IPS-NIHi7 (cell line): Measurements from ENCODE around the gene MYOT.
"Not testable (repeated sequence)": the region's sequence is repeated elsewhere in the genome, so short reads cannot be mapped to it uniquely, and the experiment has no call there.

Experiments used
- DNase-seq: peaks from one replicate; pipeline ENCODE4 v3.0.0; 2012; ENCODE audit warnings: mixed read lengths; ENCODE audit errors: extremely low spot score

The MYOT gene

GRCh38 chr5:137853165-137853564 is 14.5 kb upstream of the MYOT start:
- DNase-seq, result not testable (repeated sequence)

GRCh38 chr5:137856201-137856600 is 11.5 kb upstream of the MYOT start:
- DNase-seq, result no peak

DNA sequence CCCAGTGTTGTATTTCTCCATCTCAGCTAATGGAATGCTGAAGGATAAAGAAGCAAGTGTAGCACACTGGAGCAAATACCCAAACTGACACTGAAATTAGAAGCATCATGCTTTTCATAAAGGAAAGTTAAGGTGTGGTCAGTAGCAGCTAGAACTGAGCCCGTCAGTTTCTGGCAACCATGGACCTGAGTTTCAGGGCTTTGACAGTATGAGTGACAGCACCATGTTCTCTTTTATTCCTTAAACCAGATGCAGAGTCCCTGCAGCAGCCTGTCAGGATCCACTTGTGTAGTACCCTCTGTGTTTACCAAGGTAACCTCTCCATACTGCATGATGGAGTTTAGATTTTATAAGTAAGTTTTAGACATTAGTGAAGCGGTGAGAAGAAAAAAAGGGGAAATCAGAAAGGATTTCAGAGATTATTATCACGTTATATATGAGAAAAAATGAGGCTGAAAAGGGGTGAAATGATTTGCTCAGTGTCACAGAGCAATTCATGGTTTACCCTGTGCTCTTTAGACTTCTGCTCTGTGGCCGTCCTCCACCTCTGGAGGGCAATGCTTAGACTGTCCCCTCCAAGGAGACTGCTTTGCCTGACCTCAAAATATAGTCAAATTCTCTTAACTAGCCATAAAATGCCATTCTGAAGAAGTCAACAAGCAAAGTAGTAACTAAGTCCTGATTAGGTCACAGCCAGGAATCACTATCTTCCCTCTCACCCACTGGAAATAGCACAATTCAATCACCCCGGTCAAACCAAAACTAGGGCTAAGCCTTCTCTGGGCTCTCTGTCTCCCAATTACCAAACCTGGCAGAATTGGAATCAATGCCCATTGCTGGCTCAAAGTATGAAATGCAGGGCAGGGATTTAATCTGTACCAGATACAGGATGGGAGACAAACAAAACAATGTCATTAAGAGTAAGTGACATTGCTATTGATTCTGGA is 10.5 kb upstream of the MYOT start:
- no peak for DNase-seq

GRCh38 chr5:137858223-137858916 is 9.3 kb upstream of the MYOT start:
- DNase-seq, result no peak

DNA sequence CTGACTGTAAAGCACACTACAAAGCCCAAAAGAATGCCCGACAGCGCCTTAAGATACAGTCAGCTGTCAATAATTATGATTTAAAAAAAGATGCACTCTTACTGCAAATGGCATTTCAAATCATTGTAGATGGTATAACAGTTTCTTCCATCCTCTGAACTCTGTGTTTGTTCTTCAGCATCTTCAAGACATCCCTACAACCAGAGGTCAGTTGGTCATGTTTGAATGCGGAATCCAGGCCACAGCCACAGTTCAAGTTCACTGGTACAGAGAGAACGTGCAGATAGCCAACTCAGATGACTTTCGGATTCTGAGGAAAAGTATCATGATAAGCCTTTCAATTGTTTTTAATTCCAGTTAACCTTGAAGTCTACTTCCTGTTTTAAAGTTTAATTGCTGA is 8.7 kb upstream of the MYOT start:
- DNase-seq, result no peak

- no peak for DNase-seq
Measured at GRCh38 chr5:137862251-137862650, 5.4 kb upstream of the MYOT start.

DNA sequence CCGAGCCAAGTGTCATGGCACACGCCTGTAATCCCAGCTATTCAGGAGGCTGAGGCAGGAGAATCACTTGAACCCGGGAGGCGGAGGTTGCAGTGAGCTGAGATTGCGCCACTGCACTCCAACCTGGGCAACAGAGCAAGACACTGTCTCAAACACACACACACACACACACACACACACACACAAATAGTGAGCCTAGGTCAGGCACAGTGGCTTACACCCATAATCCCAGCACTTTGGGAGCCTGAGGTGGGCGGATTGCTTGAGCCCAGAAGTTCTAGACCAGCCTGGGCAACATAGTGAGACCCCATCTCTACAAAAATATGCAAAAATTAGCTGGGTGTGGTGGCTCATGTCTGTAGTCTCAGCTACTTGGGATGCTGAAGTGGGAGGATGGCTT is 4.0 kb upstream of the MYOT start:
- not testable (repeated sequence) for DNase-seq

GRCh38 chr5:137866541-137867388 is 895 bp upstream of the MYOT start:
- no peak for DNase-seq

DNA sequence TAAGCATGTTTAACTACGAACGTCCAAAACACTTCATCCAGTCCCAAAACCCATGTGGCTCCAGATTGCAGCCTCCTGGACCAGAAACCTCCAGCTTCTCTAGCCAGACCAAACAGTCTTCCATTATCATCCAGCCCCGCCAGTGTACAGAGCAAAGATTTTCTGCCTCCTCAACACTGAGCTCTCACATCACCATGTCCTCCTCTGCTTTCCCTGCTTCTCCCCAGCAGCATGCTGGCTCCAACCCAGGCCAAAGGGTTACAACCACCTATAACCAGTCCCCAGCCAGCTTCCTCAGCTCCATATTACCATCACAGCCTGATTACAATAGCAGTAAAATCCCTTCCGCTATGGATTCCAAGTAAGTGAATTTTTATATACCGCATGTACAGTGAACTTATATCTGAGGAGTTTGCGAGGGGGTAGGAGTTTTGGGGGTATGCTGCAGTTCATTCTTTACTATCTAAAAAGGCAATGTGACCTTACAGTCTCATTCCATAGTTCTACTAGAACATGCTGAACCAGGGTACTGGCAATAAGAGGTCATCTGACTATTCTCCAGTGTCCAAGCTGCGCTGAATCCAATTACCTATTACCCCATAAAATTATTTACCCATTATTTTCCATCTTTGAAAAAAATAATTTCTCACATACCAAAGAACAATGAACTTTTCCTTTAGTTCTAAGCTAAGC is 3.1 kb downstream of the MYOT start:
- no peak for DNase-seq

DNA sequence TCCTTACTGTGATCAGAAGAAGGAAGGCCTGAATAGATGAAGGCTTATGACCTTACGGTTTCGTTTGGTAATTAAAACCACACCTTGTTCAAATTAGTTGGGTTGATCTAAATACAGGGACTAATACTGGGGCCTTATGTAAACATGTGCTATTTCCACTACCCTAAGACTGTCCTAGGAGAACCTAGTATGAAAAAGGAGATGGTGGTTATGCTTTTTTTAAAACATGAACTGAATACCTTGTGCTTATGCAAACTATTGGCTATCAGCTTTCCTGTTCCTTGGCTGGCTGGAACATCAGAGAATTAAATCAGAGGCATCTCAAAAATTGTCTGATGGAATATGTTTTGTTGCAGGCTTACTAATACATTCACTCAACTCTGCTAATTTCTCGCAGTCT is 3.9 kb downstream of the MYOT start:
- DNase-seq, result no peak

DNA sequence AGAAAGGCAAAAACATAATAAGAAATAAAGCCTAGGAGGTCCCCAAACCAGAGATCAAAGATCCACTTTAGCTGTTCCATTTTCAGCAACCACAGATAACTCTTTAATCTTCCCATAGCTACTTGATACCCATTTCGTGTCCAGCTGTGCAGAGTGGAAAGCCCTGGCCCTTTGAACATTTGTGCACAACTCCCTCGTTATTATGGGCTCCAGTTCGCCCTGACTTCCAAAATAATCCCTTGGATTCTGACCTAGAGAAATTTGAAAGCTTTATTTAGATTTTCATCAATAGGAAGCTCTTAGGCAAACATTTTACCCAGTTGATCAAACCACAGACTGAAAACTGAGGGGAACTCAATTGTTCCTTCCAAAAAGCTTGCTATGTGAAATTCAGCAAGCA is 4.8 kb downstream of the MYOT start:
- DNase-seq, result no peak

DNA sequence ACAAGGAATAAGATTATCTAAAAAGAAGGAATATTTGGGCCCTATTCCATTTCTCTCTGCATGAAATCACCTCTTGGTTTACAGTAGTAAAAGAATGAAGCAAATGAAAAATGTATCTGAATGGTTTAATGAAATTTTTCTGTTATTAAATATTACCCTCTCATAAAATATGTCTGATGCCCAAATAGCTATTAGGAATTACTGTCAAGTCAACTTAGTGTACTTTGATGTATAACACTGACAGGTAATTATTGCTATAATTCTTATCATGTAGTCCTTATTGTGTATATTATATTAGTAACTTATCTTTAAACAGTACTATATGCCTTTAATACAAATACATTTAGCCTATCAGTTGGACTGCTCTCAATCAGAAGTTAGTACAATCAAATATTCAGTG is 8.4 kb downstream of the MYOT start:
- no peak for DNase-seq

GRCh38 chr5:137880313-137880712 is 12.7 kb downstream of the MYOT start:
- DNase-seq, result no peak

DNA sequence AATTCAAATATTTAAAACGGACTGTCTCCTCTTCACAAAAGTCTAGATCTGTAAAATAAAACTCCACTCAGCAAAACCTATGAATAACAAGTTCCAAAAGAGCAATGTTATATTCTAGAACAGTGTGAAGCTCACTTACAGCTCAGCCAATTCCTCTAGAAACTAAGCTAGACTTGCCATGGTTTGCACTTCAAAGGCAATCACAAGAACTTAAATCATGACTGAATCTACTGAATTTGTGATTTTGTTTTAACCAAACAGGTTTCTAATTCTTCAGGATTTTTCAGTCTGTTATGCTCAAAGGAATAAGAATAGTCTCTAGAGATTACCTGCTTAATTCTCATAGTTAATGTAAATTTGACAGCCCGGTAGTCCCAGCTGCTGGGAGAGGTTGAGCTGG is 20.2 kb downstream of the MYOT start:
- DNase-seq, result no peak

DNA sequence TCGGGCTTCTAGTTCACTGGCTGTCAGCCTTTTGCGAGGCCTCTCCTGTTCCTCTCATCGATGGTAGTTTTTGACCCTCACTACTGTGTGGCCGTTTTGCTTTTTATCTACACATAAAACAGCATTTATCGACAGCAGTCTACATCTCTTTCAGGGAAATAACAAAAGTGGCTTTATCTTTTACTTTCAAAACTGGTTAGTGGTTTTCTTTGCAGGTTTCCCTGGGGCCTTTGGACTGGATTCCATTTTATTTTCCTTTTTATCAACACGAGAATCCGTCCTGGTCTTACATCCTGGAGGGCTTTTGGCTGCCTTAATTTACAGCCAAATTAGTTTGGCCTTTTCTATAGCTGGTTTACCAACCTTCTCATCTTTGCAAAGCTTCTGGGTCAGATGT is 20.8 kb downstream of the MYOT start:
- DNase-seq, result no peak

GRCh38 chr5:137888863-137889759 is 21.5 kb downstream of the MYOT start, which contains the start of gene PKD2L2:
TSS of gene PKD2L2 (plus strand) at chr5:137889457. CDS start at chr5:137889492, 35 bp downstream.
- DNase-seq, result peak; percentile 79

- no peak for DNase-seq
Measured at GRCh38 chr5:137890845-137891244, 23.2 kb downstream of the MYOT start.

GRCh38 chr5:137891849-137892248 is 24.2 kb downstream of the MYOT start:
- no peak for DNase-seq

- no peak for DNase-seq
Measured at GRCh38 chr5:137894586-137894985, 26.9 kb downstream of the MYOT start.

- DNase-seq, result no peak
Measured at GRCh38 chr5:137896560-137896959, 28.9 kb downstream of the MYOT start.
